Keratinocyte (primary cell): ENCODE measurements around the gene FMN1. TPM values are rescaled to one million over a fixed set of nuclear protein-coding genes. Genes with fewer than 3 reads are reported as not detected.

Experiments
- DNase-seq: peaks from one replicate; pipeline ENCODE4 v3.0.0-alpha.2; 2011; ENCODE audit warnings: low read depth, missing footprints, low spot score
- FAIRE-seq: peaks from 2 replicates; lab custom pipeline; 2011; peaks lifted over from hg19 to GRCh38; lab: Jason Lieb, UNC
- H2AFZ ChIP-seq: 2 replicates; pipeline ENCODE4 v1.6.0; 2012; ENCODE audit warnings: low read length, control low read depth, inconsistent platforms; ENCODE audit not compliant: control insufficient read depth
- H3K27ac ChIP-seq: 2 replicates; pipeline ENCODE4 v1.5.1; 2011; ENCODE audit warnings: low read length; ENCODE audit not compliant: control insufficient read depth, insufficient read depth
- H3K27me3 ChIP-seq: 3 replicates; pipeline ENCODE4 v1.6.0; 2011; ENCODE audit warnings: low read length; ENCODE audit not compliant: control insufficient read depth, insufficient read depth; ENCODE audit errors: extremely low read depth
- H3K36me3 ChIP-seq, 2 experiments: 2 replicates in 1 of 2; 3 replicates in 1 of 2; pipeline ENCODE4 v1.5.1; 2011; ENCODE audit warnings: low read length in 2 of 2, mild to moderate bottlenecking in 1 of 2; ENCODE audit not compliant: control insufficient read depth in 2 of 2, insufficient read depth in 2 of 2; ENCODE audit errors: extremely low read depth in 1 of 2
- H3K4me1 ChIP-seq: 3 replicates; pipeline ENCODE4 v1.5.1; 2011; ENCODE audit warnings: low read length; ENCODE audit not compliant: control insufficient read depth, insufficient read depth; ENCODE audit errors: extremely low read depth
- H3K4me2 ChIP-seq: 3 replicates; pipeline ENCODE4 v1.6.0; 2011; ENCODE audit warnings: low read depth, low read length; ENCODE audit not compliant: control insufficient read depth, insufficient read depth; ENCODE audit errors: extremely low read depth
- H3K4me3 ChIP-seq, 3 experiments: fragments of 200-600 bp in 1 of 3; sonication (generic) in 1 of 3; 2 replicates in 2 of 3; 3 replicates in 1 of 3; pipeline ENCODE4 v1.5.1; 2011 to 2016; ENCODE audit warnings: low read length in 3 of 3, mild to moderate bottlenecking in 3 of 3, control low read depth in 2 of 3, inconsistent platforms in 1 of 3, low read depth in 1 of 3, mixed read lengths in 1 of 3, mixed run types in 1 of 3, moderate library complexity in 1 of 3; ENCODE audit not compliant: control insufficient read depth in 2 of 3, insufficient read depth in 2 of 3; ENCODE audit errors: extremely low read depth in 1 of 3
- H3K79me2 ChIP-seq: 2 replicates; pipeline ENCODE4 v1.6.0; 2012; ENCODE audit warnings: low read length; ENCODE audit not compliant: control insufficient read depth, insufficient read depth
- H3K9ac ChIP-seq: 3 replicates; pipeline ENCODE4 v1.6.0; 2011; ENCODE audit warnings: low read length; ENCODE audit not compliant: control insufficient read depth, insufficient read depth; ENCODE audit errors: extremely low read depth
- H3K9me1 ChIP-seq: 3 replicates; pipeline ENCODE4 v1.6.0; 2011; ENCODE audit warnings: low read length; ENCODE audit not compliant: control insufficient read depth, insufficient read depth; ENCODE audit errors: extremely low read depth
- H3K9me3 ChIP-seq: 2 replicates; pipeline ENCODE4 v1.5.1; 2012; ENCODE audit warnings: low read depth, low read length; ENCODE audit not compliant: control insufficient read depth
- H4K20me1 ChIP-seq: 3 replicates; pipeline ENCODE4 v1.6.0; 2011; ENCODE audit warnings: low read length; ENCODE audit not compliant: control insufficient read depth, insufficient read depth; ENCODE audit errors: extremely low read depth
- EZH2 ChIP-seq: IDR thresholded peaks from one replicate; pipeline ENCODE4 v1.6.1; 2012; ENCODE audit warnings: inconsistent platforms, mild to moderate bottlenecking, low read length, moderate library complexity
- dilution Hi-C: fragments of 300-500 bp; cut with MboI; formaldehyde crosslinking; loops from one replicate; pipeline ENCODE4 v1.7.0; 2020; ENCODE audit warnings: low sequenced_read_pairs; ENCODE audit not compliant: extremely low pct_ligation_motif_present
- polyA plus RNA-seq, 5 experiments: library from polyadenylated mRNA; depleted of rRNA in 3 of 5; stranded (reverse) in 3 of 5; stranded (forward) in 1 of 5; unstranded in 1 of 5; fragments of >200 nt; gene quantifications; 1 replicate in 1 of 5; 2 replicates in 3 of 5; 3 replicates in 1 of 5; pipeline versions ENCODE4 v1.2.1 to v1.2.3, GENCODE V29; 2011 to 2012; ENCODE audit warnings: missing spikeins in 2 of 5, low read depth in 1 of 5, low replicate concordance in 1 of 5
- TF ChIP-seq, protein P1 (sequence below), 3 experiments: IDR thresholded peaks in 1 of 3; conservative IDR thresholded peaks in 1 of 3; optimal IDR thresholded peaks in 1 of 3; 2 replicates in 2 of 3; 3 replicates in 1 of 3; pipeline versions ENCODE3 to v1.5.1; 2011; ENCODE audit warnings: low read length in 3 of 3, mild to moderate bottlenecking in 3 of 3, moderate library complexity in 2 of 3, control low read depth in 1 of 3, inconsistent platforms in 1 of 3; ENCODE audit not compliant: insufficient read depth in 2 of 3; ENCODE audit errors: extremely low read depth in 1 of 3

Gene FMN1
- polyA plus RNA-seq, 1 donor (not counting 4 experiments of a cell fraction or from before 2014, with no cell fraction given): 0.71 TPM

GRCh38 chr15:33032053-33032452, 162.5 kb downstream of the FMN1 start:
- Histone ChIP-seq H3K9me3 (no peaks in the 10 kb centered on the region), H3K9ac (no peak overlapping the region), H3K36me3 (no peaks in the 10 kb centered on the region), H3K27me3 (no peaks in the 10 kb centered on the region), H3K9me1 (no peaks in the 10 kb centered on the region), H2AFZ (no peak overlapping the region), H3K4me3 (no peak overlapping the region), H3K4me2 (no peak overlapping the region), H4K20me1 (no peaks in the 10 kb centered on the region), H3K79me2 (no peaks in the 10 kb centered on the region), H3K4me1 (peaks cover 7% of the 10 kb centered on the region), H3K27ac (no peak overlapping the region)
- FAIRE-seq: no peak
- dilution Hi-C loops: no loop called here
- DNase-seq: no peak
- TF ChIP-seq, protein P1, sequence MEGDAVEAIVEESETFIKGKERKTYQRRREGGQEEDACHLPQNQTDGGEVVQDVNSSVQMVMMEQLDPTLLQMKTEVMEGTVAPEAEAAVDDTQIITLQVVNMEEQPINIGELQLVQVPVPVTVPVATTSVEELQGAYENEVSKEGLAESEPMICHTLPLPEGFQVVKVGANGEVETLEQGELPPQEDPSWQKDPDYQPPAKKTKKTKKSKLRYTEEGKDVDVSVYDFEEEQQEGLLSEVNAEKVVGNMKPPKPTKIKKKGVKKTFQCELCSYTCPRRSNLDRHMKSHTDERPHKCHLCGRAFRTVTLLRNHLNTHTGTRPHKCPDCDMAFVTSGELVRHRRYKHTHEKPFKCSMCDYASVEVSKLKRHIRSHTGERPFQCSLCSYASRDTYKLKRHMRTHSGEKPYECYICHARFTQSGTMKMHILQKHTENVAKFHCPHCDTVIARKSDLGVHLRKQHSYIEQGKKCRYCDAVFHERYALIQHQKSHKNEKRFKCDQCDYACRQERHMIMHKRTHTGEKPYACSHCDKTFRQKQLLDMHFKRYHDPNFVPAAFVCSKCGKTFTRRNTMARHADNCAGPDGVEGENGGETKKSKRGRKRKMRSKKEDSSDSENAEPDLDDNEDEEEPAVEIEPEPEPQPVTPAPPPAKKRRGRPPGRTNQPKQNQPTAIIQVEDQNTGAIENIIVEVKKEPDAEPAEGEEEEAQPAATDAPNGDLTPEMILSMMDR (optimal IDR thresholded peaks at IDR 0.05 in 1 of 3, IDR thresholded peaks at IDR 0.05 in 1 of 3, conservative IDR thresholded peaks at IDR 0.05 in 1 of 3; ENCODE audit: extremely low read depth in 1 of 3, insufficient read depth in 2 of 3, low read length in 3 of 3): no peak
- no peak for TF ChIP-seq EZH2

DNA sequence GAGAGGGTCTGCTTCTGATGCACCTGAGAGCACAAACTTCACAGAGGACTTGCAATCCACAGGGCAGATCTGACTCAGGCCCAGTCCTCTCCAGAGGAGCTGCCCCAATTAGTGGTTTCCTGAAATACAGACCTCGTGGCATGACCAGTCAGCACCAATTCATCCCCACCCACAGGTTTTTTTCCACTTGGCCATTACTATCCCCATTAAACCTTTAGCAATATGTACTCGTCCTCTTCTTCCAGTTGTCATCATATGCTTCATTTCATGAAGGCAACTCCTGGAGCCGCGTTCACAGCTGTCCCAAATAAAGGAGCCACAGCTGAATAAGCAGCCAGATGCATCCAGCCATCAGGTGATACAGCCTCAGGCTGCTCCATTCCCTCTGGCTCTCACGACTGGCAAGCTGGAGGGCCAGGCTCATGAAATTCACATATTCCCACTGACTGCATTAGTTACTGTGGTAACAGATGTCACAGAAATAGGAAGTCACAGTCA, 163.1 kb downstream of the FMN1 start:
- Histone ChIP-seq H4K20me1 (no peaks in the 10 kb centered on the region), H3K36me3 (no peaks in the 10 kb centered on the region), H3K4me1 (peaks cover 7% of the 10 kb centered on the region), H3K27me3 (no peaks in the 10 kb centered on the region), H3K4me3 (no peak overlapping the region), H2AFZ (no peak overlapping the region), H3K9me3 (no peaks in the 10 kb centered on the region), H3K79me2 (no peaks in the 10 kb centered on the region), H3K9ac (no peak overlapping the region), H3K27ac (no peak overlapping the region), H3K4me2 (no peak overlapping the region), H3K9me1 (no peaks in the 10 kb centered on the region)
- DNase-seq (no peak), FAIRE-seq (no peak)
- TF ChIP-seq, protein P1 (optimal IDR thresholded peaks at IDR 0.05 in 1 of 3, IDR thresholded peaks at IDR 0.05 in 1 of 3, conservative IDR thresholded peaks at IDR 0.05 in 1 of 3; ENCODE audit: extremely low read depth in 1 of 3, insufficient read depth in 2 of 3, low read length in 3 of 3): no peak
- TF ChIP-seq EZH2: no peak
- dilution Hi-C loops: no loop called here
